ENCODE data around the gene CNEP1R1. TPM values are rescaled to one million over a fixed set of nuclear protein-coding genes. Genes with fewer than 3 reads are reported as not detected.
"Not testable (repeated sequence)": the region's sequence is repeated elsewhere in the genome, so short reads cannot be mapped to it uniquely, and the experiment has no call there.

The CNEP1R1 gene, protein sequence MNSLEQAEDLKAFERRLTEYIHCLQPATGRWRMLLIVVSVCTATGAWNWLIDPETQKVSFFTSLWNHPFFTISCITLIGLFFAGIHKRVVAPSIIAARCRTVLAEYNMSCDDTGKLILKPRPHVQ
- total RNA-seq, result 15.7 TPM

- DNase-seq (ENCODE audit: low spot score), result peak; percentile 96
These were observed at the start of gene CNEP1R1 for GRCh38 chr16:50024684-50025536. Gene CNEP1R1 (plus strand): TSS chr16:50025225. CDS start chr16:50025316, 91 bp downstream.

DNA sequence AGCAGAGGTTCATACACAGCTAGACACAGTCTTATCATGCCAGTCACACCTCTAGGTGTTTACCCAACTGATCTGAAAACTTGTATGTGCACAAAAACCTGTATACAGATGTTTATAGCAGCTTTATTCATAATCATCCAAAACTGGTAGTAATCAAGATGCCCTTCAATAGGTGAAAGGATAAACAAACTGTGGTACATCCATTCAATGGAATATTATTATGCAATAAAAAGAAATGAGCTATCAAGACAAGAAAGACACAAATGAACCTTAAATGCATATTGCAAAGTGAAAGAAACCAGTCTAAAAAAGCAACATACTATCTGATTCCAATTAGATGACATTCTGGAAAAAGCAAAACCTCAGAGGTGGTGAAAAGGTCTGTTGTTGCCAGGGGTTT is 47.6 kb upstream of the CNEP1R1 start:
- no peak for DNase-seq (ENCODE audit: low spot score)

- DNase-seq (ENCODE audit: low spot score), result no peak
These were observed 46.3 kb upstream of the CNEP1R1 start for GRCh38 chr16:49978569-49979326.

DNA sequence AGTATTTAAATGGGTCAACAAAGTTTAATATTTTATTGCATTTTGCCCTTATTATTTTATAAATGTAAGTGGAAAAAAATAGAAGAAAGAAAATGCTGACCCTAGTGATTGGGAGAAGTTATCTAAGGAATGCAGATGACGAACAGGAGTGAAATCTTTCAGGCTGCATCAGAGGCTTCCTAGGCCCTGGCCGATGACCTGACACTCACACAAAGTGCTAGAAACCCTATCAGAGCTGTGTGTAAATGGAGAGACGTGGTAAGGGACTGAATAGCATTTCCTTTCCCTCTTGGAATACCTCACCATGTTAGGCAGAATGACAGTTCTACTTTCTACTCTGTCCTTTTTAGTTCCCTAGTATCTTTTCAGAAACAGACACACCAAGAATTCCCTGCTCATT is 44.9 kb upstream of the CNEP1R1 start:
- DNase-seq (ENCODE audit: low spot score), result no peak

DNA sequence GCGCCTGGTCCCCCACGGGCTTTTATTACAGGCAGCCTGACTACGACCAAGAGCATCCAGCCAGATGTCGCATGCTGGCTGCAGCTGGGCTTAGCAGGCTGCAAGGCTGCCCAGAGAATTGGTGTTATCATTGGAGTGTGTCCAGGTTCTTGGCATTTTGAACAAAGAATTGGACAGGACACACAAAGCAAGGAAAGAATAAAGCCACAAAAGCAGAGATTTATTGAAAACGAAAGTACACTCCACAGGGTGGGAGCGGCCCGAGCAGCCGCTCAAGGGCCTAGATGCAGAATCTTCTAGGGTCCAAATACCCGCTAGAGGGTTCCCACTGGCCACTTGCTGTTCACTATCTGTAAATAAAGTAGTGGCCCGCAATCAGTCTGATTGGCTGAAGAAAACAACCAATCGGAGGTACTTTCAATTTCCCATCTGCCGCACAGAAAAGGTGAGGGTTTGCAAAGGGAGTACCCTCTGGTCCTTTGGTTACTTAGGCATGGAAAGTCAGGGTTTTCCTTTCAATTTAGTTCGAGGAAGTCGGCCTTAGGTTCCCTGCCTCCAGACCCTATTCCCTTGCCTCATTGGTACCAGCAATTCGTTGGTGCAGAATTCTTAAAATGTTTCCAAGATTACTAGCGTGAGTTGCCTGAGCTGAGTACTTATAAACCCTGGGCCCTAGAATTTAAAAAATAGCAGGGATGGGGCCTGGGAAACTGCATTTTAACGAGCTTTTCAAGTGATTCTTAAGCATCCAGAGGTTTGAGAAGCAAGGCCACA is 38.5 kb upstream of the CNEP1R1 start:
- DNase-seq (ENCODE audit: low spot score), result no peak

GRCh38 chr16:49987381-49987780 is 37.6 kb upstream of the CNEP1R1 start:
- DNase-seq (ENCODE audit: low spot score), result no peak

GRCh38 chr16:49992825-49993224 is 32.2 kb upstream of the CNEP1R1 start:
- no peak for DNase-seq (ENCODE audit: low spot score)

- DNase-seq (ENCODE audit: low spot score), result no peak
These were observed 31.4 kb upstream of the CNEP1R1 start for GRCh38 chr16:49993579-49993978.

GRCh38 chr16:49994006-49994405 is 31.0 kb upstream of the CNEP1R1 start:
- no peak for DNase-seq (ENCODE audit: low spot score)

GRCh38 chr16:49995720-49996119 is 29.3 kb upstream of the CNEP1R1 start:
- no peak for DNase-seq (ENCODE audit: low spot score)

- no peak for DNase-seq (ENCODE audit: low spot score)
These were observed 27.2 kb upstream of the CNEP1R1 start for GRCh38 chr16:49997721-49998251.

GRCh38 chr16:49998991-49999390 is 26.0 kb upstream of the CNEP1R1 start:
- DNase-seq (ENCODE audit: low spot score), result no peak

DNA sequence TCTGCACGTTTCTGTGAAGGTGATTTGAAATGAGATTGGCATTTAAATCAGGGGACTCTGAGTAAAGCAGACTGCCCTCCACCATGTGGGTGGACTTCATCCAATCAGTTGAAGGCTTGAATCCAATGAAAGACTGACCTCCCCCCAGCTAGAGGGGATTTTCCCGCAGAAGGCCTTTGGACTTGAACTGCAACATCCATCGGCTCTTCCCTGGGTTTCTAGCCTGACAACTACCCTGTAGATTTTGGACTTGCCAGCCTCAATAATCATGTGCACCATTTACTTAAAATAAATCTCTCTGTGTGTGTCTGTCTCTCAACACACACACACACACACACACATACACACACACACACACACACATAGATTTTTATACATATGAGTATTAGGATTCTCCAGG is 23.9 kb upstream of the CNEP1R1 start:
- DNase-seq (ENCODE audit: low spot score), result no peak

GRCh38 chr16:50002190-50002589 is 22.8 kb upstream of the CNEP1R1 start:
- no peak for DNase-seq (ENCODE audit: low spot score)

DNA sequence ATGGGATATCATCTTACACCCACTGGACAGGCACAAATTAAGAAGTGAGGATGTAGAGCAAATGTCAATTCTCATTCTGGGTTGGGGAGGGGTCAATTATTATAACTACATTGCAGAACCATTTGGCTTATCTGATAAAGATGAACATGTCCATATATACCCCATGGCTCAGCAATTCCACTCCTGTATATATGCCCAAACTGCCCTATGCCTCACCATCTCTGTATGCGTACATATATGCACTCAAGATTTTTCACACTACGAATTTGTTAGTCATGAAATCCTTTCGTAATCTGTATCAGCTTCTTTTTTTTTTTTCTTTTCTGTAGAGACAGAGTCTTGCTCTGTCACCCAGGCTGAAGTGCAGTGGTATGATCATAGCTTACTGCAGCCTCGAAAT is 20.8 kb upstream of the CNEP1R1 start:
- no peak for DNase-seq (ENCODE audit: low spot score)

GRCh38 chr16:50006964-50007363 is 18.1 kb upstream of the CNEP1R1 start:
- DNase-seq (ENCODE audit: low spot score), result no peak

- no peak for DNase-seq (ENCODE audit: low spot score)
These were observed 17.3 kb upstream of the CNEP1R1 start for GRCh38 chr16:50007744-50008143.

DNA sequence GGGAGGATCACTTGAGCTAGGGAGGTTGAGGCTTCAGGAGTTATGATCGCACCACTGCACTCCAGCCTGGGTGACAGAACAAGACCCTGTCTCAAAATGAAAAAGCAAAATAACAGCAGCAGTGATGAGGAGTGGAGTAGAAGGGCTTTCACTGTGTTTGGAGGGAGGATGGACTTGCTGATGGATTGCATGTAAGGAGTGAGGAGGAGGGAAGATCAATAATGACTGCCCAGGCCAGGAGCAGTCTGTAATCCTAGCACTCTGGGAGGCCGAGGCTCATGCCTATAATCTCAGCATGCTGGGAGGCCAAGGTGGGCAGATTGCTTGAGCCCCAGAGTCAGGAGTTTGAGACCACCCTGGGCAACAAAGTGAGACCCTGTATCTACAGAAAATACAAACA is 14.8 kb upstream of the CNEP1R1 start:
- no peak for DNase-seq (ENCODE audit: low spot score)

GRCh38 chr16:50011707-50012106 is 13.3 kb upstream of the CNEP1R1 start:
- no peak for DNase-seq (ENCODE audit: low spot score)

DNA sequence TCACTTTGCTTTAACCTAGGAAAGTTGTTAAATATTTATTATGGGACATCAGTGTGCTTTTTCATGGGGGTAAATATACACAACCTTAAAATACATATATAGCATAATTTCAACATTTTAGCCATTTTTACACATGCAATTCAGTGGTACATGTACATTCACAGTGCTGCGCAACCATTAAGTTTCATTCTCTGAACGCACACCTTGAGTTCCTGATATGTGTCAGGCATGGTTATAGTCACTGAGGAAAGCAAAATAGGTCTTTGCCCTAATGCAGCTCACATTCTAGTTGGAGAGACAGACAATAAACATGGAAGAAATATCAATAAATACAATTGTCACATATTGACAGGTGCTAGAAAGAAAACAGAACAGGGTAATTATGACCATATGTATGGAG is 12.8 kb upstream of the CNEP1R1 start:
- DNase-seq (ENCODE audit: low spot score), result no peak

GRCh38 chr16:50014211-50014610 is 10.8 kb upstream of the CNEP1R1 start:
- DNase-seq (ENCODE audit: low spot score), result not testable (repeated sequence)

GRCh38 chr16:50015631-50016030 is 9.4 kb upstream of the CNEP1R1 start:
- no peak for DNase-seq (ENCODE audit: low spot score)

Measured in mucosa of gallbladder (tissue), 1 donor.